Lung (tissue), 12 donors: ENCODE data around the gene MOBP. TPM values are rescaled to one million over a fixed set of nuclear protein-coding genes. Genes with fewer than 3 reads are reported as not detected.

ENCODE experiments used
- ATAC-seq: fragments of 200-7000 bp; cut with Tn5 transposase; one replicate; pipeline ENCODE4 v1.9.1; 2020; ENCODE audit warnings: moderate number of reproducible peaks; ENCODE audit not compliant: insufficient read depth, low FRiP score
- DNase-seq, 3 donors: peaks; one replicate each; pipeline ENCODE4 v3.0.0-alpha.2; 2013 to 2017
- H3K27ac ChIP-seq, 2 donors: one replicate each; pipeline ENCODE4 v1.5.1; 2013; ENCODE audit warnings: mild to moderate bottlenecking in 2 of 2, moderate library complexity in 2 of 2, control low read depth in 1 of 2, inconsistent platforms in 1 of 2, low read depth in 1 of 2, low read length in 1 of 2
- H3K27me3 ChIP-seq, 3 donors: one replicate each; pipeline ENCODE4 v1.5.1; 2013; ENCODE audit warnings: low read length in 2 of 3; ENCODE audit not compliant: control insufficient read depth in 3 of 3, insufficient read depth in 3 of 3
- H3K36me3 ChIP-seq, 4 donors: one replicate each; pipeline ENCODE4 v1.5.1; 2013; ENCODE audit warnings: low read length in 4 of 4, mild to moderate bottlenecking in 1 of 4, moderate library complexity in 1 of 4; ENCODE audit not compliant: control insufficient read depth in 4 of 4, insufficient read depth in 4 of 4
- H3K4me1 ChIP-seq, 5 donors: one replicate each; pipeline ENCODE4 v1.5.1; 2013; ENCODE audit warnings: low read length in 5 of 5, mild to moderate bottlenecking in 2 of 5, moderate library complexity in 1 of 5; ENCODE audit not compliant: control insufficient read depth in 5 of 5, insufficient read depth in 5 of 5
- H3K4me3 ChIP-seq: one replicate; pipeline ENCODE4 v1.5.1; 2013; ENCODE audit warnings: mild to moderate bottlenecking, control low read depth, moderate library complexity
- H3K9ac ChIP-seq, 2 donors: one replicate each; pipeline ENCODE4 v1.5.1; 2013; ENCODE audit warnings: low read length in 2 of 2, control low read depth in 1 of 2; ENCODE audit not compliant: insufficient read depth in 1 of 2
- H3K9me3 ChIP-seq, 4 donors: one replicate each; pipeline ENCODE4 v1.5.1; 2013; ENCODE audit warnings: low read length in 3 of 4, mild to moderate bottlenecking in 1 of 4, moderate library complexity in 1 of 4; ENCODE audit not compliant: control insufficient read depth in 4 of 4, insufficient read depth in 3 of 4
- CTCF ChIP-seq: IDR thresholded peaks from 2 replicates; pipeline ENCODE4 v1.5.1; 2012; ENCODE audit warnings: mild to moderate bottlenecking; ENCODE audit errors: control extremely low read depth, extremely low read depth
- WGBS, 2 donors: extraction: QIAGEN DNeasy Blood & Tissue Kit; methylation state at CpG; one replicate each; pipeline ENCODE4 v1.1.7; 2013; 5-methylcytosine and 5-hydroxymethylcytosine counted together
- polyA plus RNA-seq, 2 donors: library from polyadenylated mRNA; stranded (reverse); fragments of 200-250 nt; gene quantifications; one replicate each; pipeline ENCODE4 v1.2.1, GENCODE V29; 2013
- total RNA-seq, 2 donors: library from RNA; depleted of rRNA in 1 of 2; stranded (reverse); fragments of >200 nt in 1 of 2; gene quantifications; one replicate each; pipeline ENCODE4 v1.2.1, GENCODE V29; 2014 to 2021
- donor health status: control.
- donor health status: control.
- donor health status: Bipolar disorder and iron deficiency.
- donor health status: healthy.
- donor health status: DM: yes; HTN: yes; CAD: no.

The MOBP gene
- total and polyA plus RNA-seq, 4 donors, result 0.10 to 0.18 (median 0.16) TPM

- ATAC-seq, result no peak
- TF ChIP-seq CTCF, result no peak
Observed at GRCh38 chr3:39532777-39533176, 65.3 kb downstream of the MOBP start.

DNA sequence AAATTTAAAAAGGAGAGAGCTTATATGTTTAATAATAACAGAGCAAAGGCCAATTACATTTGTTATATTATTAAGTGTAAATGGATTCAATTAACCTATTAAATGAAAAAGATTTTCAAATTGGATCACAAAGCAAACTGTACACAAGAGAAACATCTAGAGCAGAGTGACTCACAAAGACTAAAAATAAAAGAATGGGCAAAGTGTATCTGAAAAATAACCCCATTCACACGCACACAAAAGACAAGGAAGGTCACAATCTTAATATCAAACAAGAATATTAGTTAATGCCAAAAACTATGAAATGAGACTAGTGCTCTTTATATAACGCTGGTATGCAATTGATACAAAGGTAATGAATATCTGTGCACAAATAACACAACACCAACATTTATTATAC, 65.7 kb downstream of the MOBP start:
- H3K36me3 ChIP-seq, result no peaks in the 10 kb centered on the region
- H3K4me3 ChIP-seq, result no peak overlapping the region
- no peaks in the 10 kb centered on the region for H3K4me1 ChIP-seq
- 36 to 45% methylated on average over 2 of the region's 2 CpGs for WGBS, 2 donors
- no peak for TF ChIP-seq CTCF
- no peaks in the 10 kb centered on the region for H3K9me3 ChIP-seq
- no peak overlapping the region for H3K9ac ChIP-seq
- DNase-seq (no peak), ATAC-seq (no peak)
- H3K27ac ChIP-seq, result no peak overlapping the region
- no peaks in the 10 kb centered on the region for H3K27me3 ChIP-seq

More at GRCh38 chr3:39532777-39533176, 65.3 kb downstream of the MOBP start:
- DNase-seq, result no peak
- Histone ChIP-seq H3K4me1 (no peaks in the 10 kb centered on the region), H3K36me3 (no peaks in the 10 kb centered on the region), H3K9me3 (no peaks in the 10 kb centered on the region), H3K9ac (no peak overlapping the region), H3K4me3 (no peak overlapping the region), H3K27ac (no peak overlapping the region), H3K27me3 (no peaks in the 10 kb centered on the region)
- 77 to 88% methylated on average over 1 of the region's 1 CpG for WGBS, 2 donors

- no peak for DNase-seq
- Histone ChIP-seq H3K9ac (no peak overlapping the region), H3K4me3 (no peak overlapping the region), H3K27ac (no peak overlapping the region), H3K27me3 (no peaks in the 10 kb centered on the region), H3K9me3 (no peaks in the 10 kb centered on the region), H3K36me3 (no peaks in the 10 kb centered on the region), H3K4me1 (no peaks in the 10 kb centered on the region)
- 65 to 67% methylated on average over 1 of the region's 1 CpG for WGBS, 2 donors
- ATAC-seq, result no peak
- no peak for TF ChIP-seq CTCF
Observed at GRCh38 chr3:39540162-39540921, 72.9 kb downstream of the MOBP start.

DNA sequence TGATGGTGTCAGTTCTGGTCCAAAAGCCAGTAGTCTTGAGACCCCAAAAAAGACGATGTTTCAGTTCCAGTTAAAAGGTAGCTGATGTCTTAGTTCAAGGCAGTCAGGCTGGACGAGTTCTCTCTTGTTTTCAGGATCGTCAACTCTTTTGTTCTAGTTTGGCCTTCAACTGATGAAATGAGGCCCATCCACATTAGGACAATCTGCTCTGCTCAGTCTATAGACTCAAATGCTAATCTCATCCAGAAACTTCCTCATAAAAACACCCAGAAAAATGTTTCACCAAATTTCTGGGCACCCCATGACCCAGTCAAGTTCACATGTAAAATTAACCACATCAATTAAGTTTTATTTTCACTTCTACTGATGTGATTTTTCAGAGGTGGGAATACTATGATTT, 74.0 kb downstream of the MOBP start:
- 77 to 85% methylated on average over 3 of the region's 3 CpGs for WGBS, 2 donors
- H3K36me3 ChIP-seq, result no peaks in the 10 kb centered on the region
- no peak overlapping the region for H3K27ac ChIP-seq
- H3K4me1 ChIP-seq, result no peaks in the 10 kb centered on the region
- DNase-seq (no peak), ATAC-seq (no peak)
- H3K27me3 ChIP-seq, result no peaks in the 10 kb centered on the region
- no peak overlapping the region for H3K9ac ChIP-seq
- H3K4me3 ChIP-seq, result no peak overlapping the region
- TF ChIP-seq CTCF, result no peak
- no peaks in the 10 kb centered on the region for H3K9me3 ChIP-seq
